GM12892 (cell line): ENCODE data around the gene INCENP.

Experiments used
- POLR2A ChIP-seq: IDR thresholded peaks from 2 replicates; pipeline ENCODE4 v1.6.1; 2011; ENCODE audit warnings: low read depth, low read length, control low read depth
- POLR2AphosphoS5 ChIP-seq: IDR thresholded peaks from 2 replicates; pipeline ENCODE4 v1.6.1; 2011; ENCODE audit warnings: low read depth, low read length, control low read depth
- TAF1 ChIP-seq: IDR thresholded peaks from 2 replicates; pipeline ENCODE4 v1.6.1; 2011; ENCODE audit warnings: low read depth, mild to moderate bottlenecking, control low read depth, low read length, borderline replicate concordance

DNA sequence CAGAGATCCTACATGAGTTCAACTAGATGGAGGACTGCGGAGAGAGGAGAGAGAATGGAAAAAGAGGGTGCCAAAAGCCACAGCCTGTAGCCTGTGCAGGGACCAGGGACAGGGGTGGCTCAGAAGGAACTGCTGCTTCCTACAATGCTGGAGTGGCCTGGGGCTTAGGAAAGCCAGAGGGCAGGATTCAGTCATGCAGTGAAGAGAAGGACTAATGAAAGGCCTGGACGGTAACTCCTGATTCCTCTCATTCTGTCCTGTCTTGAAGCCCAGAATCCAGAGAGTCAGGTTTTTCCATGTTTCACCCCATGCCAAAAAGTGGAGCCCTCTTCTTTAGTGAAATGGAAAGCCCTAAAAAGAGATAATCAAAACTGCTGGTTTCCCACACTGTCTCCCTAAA, 48.4 kb upstream of the INCENP start:
- TF ChIP-seq POLR2A (no peak), POLR2AphosphoS5 (no peak), TAF1 (no peak)
